ENCODE measurements around the gene RABAC1. TPM values are rescaled to one million over a fixed set of nuclear protein-coding genes. Genes with fewer than 3 reads are reported as not detected.

The RABAC1 gene
- total RNA-seq, 2 experiments from 2014 or later = 68.1 to 73.5 TPM

DNA sequence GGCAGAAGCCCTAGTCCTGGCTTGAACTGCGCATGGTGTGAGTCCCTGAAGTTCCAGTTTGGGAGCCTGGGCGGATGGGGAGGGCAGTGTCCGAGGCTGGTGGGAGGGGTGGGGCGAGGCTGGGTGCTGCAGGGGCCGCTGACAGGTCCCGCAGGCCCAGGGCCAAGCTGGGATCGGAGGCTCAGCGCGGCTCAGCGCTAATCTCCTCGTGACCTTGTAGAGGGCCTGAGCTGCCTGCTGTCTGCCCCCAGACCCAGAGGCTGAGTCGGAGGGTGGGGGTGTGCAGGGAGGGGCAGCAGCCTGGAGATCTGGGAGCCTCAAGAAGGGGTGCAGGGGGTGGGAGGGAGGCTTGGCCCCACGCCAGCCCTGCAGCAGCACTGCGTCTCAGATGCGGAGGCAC is 31.9 kb upstream of the RABAC1 start:
- CTCF ChIA-PET = no interaction called here
- POLR2A ChIA-PET = no interaction called here

DNA sequence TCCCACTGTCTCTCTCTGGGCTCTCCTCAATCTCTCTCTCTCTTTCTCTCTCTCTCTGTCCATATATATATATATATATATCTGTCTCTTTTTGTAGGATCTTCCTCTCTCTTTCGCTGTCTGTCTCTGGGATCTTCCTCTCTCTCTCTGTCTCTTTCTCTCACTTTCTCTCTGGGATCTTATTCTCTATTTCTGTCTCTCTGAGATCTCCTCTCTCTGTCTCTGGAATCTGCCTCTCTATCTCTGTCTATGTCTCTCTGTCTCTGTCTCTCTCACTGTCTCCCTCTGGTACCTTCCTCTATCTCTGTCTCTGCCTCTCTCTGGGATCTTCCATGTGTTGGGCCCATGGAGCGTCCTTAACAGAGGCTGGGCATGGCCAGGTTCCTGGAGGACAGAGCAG is 31.5 kb upstream of the RABAC1 start:
- POLR2A ChIA-PET = no interaction called here
- CTCF ChIA-PET = no interaction called here

DNA sequence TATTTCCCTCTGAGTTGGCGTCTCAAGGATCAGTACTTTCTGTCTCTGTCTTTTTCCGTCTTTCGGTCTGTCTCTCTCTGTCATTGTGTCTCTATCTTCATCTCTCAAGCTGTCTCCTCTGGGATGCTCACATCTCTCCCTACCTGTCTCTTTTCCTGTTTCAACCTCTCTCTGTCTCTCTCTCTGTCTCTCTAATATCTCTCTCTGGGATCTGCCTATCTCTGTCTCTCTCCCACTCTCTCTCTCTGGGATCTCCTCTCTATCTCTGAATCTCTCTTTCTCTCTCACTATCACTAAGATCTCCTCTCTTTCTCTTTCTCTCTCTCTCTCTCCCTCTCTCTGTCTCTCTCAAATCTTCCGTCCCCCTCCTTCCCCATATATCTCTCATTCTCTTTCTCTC is 30.9 kb upstream of the RABAC1 start:
- POLR2A ChIA-PET = no interaction called here
- CTCF ChIA-PET = no interaction called here

DNA sequence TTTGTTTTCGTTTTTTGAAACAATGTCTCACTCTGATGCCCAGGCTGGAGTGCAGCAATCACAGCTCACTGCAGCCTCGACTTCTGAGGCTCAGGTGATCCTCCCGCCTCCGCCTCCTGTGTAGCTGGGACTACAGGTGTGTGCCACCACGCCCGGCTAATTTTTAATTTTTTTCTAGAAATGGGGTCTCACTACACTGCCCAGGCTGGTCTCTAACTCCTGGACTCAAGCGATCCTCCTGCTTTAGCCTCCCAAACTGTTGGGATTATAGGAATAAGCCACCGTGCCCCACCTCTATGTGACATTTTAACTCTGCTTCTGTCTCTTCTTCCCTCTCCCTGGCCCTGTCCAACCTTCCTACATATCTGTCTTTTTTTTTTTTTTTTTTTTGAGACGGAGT is 29.8 kb upstream of the RABAC1 start:
- CTCF ChIA-PET = no interaction called here
- POLR2A ChIA-PET = interaction anchor here (0.7 kb wide), 1 partner anchor 9 kb away, joined by 11 read pairs; no protein-coding TSS in a partner anchor

DNA sequence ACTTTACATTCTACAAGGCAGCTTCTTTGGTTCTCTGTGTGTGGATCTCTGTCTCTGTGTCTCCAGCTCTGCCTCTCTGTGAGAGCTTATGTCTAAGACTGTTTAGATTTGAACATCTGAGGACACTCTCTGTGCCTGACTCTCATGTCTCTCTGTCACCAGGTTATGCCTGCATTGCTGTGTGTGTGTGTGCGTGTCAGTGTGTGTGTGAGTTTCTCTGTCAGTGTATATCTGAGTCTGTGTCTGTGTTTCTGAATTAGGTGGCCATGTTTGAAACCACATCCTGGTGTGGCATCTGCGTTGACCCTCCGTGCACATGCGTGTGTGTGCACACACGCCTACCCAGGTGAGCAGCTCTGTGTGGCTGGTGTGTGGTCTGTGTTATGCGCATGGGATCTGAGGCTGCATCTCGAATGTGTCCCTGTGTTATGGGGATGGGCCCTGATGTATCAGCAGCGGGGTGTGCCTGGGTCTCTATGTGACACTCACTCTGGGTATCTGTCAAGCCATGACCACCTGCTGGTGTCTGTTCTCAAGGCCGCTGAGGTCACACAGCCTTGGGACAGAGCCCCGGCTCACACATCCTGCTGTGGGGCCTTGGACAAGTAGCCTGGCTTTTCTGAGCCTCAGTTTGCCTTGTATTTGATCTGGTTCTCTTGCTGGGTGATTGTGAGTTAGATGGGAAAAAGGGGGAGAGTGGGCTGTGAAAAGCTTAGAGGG is 28.2 kb upstream of the RABAC1 start:
- ChIA-PET CTCF (no interaction called here), POLR2A (no interaction called here)

DNA sequence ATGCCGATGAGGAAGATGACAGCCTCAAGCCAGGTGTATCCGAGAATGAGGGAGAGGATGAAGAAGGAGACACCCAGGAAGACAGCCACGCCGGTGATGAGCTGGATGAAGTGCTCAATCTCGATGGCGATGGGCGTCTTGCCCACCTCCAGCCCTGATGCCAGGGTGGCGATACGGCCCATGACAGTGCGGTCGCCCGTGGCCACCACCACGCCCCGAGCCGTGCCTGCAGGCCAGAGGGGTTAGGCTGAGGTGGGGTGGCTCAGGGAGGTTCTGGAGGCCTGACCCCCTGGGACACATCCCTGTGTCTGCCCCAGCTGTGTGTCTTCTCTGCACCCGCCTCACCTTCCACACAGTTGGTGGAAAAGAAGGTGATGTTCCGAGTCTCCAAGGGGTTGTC is 25.8 kb upstream of the RABAC1 start:
- ChIA-PET POLR2A (no interaction called here), CTCF (interaction anchor here (2.1 kb wide), 1 partner anchor 50 kb away, joined by 4 read pairs; no protein-coding TSS in a partner anchor)

DNA sequence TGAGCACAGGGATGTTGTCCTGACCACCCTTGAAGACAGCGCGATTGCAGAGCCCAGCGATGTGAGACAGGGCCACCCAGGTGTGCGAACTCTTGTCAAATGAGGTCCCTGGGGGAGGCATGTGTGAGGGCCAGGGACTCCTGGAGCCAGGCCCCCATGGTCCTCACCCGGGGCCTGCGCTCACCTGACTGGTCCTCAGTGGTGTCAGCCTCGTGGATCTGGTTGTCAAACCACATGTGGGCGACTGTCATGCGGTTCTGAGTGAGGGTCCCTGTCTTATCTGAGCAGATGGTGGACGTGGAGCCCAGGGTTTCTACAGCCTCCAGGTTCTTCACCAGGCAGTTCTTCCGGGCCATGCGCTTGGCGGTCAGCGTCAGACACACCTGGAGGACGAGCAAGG is 22.6 kb upstream of the RABAC1 start:
- CTCF ChIA-PET = no interaction called here

DNA sequence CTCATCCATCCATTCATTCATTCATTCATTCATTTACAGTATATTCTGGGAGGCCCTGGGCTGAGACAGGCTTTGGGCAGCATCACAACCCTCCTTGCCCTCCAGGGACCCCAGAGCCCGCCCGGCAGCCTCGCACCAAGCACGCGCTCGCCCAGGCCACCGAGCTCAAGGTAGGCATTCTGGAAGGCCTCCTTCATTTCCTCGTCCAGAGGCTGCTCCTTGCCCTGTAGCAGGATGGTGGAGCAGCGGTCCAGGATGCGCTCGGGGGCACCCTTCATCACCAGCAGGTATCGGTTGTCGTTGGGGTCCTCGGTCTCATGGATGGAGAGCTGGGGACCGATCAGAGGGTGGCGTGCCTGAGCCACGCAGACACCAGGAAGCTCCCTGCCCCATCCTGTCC is 19.3 kb upstream of the RABAC1 start:
- CTCF ChIA-PET = interaction anchor here (0.7 kb wide), 1 partner anchor 252 kb away, joined by 3 read pairs; no protein-coding TSS in a partner anchor
- POLR2A ChIA-PET = no interaction called here

More for the DNA sequence above, 22.6 kb upstream of the RABAC1 start:
- POLR2A ChIA-PET = no interaction called here

DNA sequence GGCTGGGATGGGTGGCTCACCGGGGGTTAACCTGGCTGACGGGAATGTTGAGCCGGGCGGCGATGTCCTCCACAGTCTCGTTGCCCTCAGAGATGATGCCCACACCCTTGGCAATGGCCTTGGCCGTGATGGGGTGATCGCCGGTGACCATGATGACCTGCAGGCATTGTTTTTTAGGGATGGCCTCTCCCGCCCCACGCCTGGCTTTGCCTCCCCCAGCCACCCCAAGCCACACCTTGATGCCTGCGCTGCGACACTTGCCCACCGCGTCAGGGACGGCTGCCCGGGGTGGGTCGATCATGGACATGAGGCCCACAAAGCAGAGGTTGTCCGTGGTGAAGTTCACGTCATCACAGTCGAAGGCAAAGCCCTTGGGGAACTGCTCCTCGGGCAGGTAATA is 18.8 kb upstream of the RABAC1 start:
- POLR2A ChIA-PET = no interaction called here
- CTCF ChIA-PET = no interaction called here

DNA sequence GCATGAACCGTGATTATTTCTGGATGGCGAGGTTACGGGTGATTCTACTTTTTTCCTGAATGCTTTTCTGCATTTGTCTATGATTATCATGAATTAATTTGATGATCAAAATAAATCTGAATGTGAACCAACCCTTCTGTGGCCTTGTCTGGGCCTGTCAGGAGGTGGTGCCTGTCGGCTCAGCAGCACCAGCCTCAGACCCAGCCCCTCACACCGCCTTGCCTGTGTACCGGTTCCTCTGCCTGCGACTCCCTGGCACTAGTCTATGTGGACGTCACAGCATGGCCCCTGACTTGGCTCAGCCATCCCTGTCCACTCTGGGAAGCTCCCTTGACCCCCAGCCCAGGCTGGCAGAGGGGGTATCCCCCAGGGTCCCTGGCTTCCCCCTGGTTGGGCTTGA is 15.5 kb upstream of the RABAC1 start:
- ChIA-PET POLR2A (no interaction called here), CTCF (no interaction called here)

DNA sequence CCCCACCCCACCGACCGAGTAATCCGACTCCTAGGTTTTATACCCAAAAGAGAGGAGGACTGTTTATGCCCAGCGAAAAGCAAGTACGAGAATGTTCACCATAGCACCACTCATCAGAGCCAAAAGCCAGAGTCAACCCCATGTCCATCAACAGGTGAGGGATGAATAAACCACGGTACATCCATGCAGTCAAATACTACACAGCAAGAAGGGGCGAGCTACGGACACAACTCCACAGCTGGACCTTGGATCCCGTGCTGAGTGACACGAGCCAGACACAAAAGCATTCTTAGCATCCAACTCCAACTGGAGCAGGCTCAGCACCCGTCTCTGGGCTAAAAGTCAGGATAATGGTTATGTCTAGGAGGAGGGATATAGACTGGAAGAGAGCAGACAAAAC is 12.2 kb upstream of the RABAC1 start:
- ChIA-PET CTCF (no interaction called here), POLR2A (no interaction called here)

DNA sequence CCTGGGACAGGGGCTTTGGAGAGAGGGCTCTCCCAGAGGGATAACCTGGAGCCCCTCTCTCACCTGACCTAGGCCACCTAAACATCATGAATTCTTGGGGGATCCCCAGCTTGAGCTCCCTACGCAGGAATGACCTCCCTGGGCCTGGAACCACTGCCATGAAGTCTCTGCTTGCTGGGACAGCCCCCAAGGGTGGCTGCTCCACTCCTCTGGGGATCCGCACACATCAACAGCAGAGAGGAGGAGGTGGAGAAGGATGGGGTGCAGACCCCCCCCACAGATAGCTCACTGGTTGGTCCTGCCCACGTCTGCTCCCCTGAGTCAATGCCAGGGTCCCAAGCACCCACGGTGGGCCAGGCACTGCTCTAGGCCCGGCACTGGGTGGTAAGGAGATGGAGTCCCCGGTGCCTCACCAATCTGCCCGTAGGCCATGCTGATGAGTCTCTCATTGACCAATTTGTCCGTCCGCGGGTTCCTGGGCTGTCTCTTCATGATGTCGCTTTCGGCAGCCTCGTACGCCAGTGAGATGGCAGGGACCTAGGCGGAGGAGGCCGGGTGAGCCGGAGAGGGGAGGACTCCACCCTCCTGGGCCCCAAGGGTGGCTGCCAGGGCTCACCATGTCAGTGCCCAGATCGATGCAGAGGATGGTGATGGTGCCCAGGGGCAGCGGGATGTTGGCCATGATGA is 10.8 kb upstream of the RABAC1 start:
- POLR2A ChIA-PET = no interaction called here
- CTCF ChIA-PET = no interaction called here

DNA sequence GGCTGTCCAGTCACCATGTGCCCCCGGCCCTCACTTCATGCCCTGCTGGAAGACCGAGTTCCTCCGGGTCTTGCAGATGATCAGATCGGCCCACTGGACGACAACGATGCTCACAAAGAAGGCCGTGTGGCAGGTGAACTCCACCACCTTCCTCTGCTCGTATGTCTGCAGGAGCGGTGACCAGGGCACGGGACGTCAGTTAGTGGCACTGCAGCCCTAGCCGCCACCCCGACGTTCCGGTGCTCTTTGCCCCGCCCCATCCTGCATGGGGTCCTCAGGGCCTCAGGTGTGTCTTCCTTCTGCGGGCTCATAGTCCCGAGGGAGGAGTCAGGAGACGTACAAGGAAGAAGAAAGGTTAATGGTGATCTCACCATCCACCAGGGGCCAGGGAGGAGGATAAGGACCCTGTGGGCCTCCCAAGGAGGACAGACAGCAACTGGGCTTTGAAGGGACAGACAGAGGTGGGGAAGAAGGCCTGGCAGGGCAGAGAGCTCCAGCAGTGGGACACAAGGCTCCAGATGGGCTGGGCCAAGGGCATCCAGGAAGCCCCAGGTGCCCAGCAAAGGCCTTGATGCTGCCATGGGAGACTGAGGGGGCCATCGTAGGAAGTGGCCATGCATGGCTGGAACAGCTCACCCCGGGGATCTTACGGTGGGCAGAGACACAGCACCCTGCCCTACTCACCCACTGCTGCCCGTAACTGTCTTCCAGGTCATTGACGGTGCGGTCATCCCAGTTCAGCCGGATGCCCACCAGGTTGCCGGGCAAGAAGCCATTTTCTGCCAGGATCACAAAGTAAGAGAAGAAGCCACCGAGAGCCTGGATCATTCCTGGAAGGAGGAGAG is 9.9 kb upstream of the RABAC1 start:
- CTCF ChIA-PET = no interaction called here
- POLR2A ChIA-PET = no interaction called here

DNA sequence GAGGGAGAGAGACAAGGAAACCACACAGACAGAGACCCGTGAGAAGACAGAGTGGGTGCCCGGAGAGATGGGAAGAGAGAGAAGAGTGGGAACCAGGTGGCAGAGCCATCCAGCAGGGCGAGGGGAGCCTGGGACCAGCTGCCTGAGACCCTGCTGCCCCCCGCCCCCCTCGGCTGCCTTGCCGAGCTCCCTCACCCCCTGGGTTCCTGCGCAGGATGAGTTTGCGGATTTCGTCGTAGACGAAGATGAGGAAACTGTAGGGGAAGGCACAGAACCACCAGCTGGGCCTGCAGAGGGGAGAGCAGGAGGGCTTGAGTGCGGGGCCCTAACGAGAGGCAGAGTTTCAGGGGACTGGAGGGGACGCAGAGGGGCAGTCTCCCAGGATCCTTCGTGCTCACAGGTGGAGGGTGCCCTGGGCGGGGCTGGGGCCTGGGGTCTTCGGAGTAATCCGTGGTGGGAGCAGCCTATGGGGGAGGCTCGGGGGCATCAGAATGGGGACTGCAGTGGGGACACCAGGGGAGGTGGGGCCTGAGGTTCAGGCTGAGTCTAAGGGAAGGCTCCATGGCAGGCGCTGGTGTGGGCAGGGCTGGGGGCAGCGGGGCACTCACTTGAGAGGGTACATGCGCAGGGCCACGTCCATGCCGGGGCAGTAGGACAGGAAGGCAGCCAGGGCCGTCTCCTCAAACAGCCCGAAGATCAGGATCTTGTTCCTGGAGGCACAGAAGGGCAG is 8.1 kb upstream of the RABAC1 start:
- ChIA-PET CTCF (no interaction called here), POLR2A (no interaction called here)

DNA sequence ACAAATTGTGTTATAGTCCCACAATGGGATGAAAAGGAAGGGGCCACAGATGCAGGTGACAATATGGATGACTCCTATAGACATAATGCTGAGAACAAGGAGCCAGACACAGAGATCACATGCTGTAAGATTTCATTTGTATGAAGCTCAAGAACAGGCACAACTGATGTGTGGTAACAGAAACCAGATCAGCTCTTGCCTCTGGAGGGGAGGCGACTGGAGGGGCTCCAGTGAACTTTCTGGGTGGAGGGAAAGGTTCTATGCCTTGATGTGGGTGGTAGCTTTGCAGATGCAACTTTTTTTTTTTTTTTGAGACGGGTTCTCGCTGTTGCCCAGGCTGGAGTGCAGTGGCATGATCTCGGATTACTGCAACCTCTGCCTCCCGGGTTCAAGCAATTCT is 6.0 kb upstream of the RABAC1 start:
- CTCF ChIA-PET = no interaction called here
- POLR2A ChIA-PET = no interaction called here

DNA sequence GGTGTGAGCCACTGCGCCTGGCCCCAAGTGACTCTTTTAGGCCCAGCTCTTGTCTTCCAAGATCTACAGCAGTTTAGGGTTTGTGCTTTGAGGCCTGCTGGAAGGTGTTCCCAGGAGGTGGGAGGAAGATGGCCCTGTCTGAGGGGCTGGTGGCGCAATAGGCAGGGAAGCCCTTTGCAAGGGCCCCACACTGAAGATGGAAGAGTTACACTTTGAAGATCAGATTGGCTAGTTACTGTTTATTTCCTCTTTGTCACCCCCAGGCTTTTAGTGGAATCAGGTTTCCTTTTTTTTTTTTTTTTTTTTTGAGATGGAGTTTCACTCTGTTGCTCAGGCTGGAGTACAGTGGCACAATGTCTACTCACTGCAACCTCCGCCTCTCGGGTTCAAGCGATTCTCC is 1.9 kb upstream of the RABAC1 start:
- ChIA-PET CTCF (no interaction called here), POLR2A (interaction anchor here (2.3 kb wide), 1 partner anchor 101 kb away, joined by 12 read pairs; the partner anchor contains the start of gene RPS19)

DNA sequence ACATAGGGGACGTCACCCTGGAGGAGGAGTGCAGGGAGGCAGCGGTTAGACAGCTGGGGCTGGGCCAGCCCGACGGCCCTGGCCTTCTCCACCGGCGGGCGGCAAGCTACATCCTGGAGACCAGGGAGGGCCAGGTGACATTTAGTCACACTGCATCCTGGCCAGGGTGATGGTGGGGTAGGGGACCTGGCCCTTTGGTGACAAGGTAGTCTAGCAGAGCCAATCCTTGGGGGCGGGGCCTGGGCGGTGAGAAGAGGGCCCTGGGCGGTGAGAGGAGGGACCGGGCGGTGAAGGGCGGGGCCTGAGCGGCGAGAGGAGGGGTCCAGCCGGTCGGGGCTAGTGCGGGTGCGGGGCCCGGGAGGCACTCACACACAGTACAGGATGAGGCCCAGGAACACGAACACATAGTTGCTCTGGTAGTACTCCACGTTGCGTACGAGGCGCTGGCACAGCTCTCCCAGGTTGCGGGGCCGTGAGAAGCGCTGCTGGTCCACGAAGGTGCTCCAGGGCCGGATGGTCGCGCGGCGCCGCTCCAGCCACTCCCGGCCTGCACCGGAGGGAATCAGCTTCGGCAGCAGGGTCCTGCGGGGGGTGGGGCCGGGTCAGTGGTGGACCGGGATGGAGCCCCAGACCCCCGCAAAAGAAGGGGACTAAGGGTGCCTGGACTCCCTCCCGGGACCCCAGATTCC is 610 bp downstream of the RABAC1 start:
- CTCF ChIA-PET = interaction anchor here (0.9 to 3.0 kb wide), 14 partner anchors 9 to 99 kb away, joined by 3 to 18 read pairs (median 4); partner anchors contain the start of genes CD79A and RPS19
- POLR2A ChIA-PET = interaction anchor here (0.7 to 2.3 kb wide), 6 partner anchors 8 to 98 kb away, joined by 3 to 12 read pairs (median 4); partner anchors contain the start of gene RPS19

DNA sequence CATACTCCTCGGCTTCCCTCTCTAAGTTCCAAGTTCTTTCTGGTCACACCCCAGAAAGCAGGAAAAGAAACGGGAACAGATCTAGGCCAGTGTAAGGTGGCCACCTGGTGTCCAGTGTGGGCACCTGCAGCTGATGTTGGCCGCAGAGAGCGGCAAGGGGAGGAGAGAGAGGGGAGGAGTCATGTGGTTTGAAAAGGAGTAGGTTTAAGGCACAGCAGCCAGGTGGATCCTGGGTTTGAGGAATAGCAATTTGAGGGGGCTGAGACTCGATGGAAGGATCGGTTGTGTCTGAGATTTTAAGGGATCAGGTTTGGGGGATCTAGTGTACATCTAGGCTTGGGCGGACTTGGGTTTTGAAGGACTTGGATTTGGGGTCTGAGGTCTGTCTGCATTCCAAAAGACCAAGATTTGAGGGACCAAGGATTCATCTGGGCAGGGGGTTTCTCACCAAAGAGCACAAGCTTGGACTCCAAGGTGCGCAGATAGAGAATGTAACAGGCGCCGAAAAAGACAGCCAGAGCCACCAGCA is 1.2 kb downstream of the RABAC1 start:
- ChIA-PET POLR2A (interaction anchor here (0.9 to 2.2 kb wide), 4 partner anchors 12 to 98 kb away, joined by 3 to 12 read pairs (median 4); partner anchors contain the start of gene RPS19), CTCF (interaction anchor here (0.9 to 3.0 kb wide), 11 partner anchors 12 to 98 kb away, joined by 3 to 18 read pairs (median 4); partner anchors contain the start of genes CD79A and RPS19)
